Osteoblast (primary cell): Measurements from ENCODE around the gene DDX49. TPM values are rescaled to one million over a fixed set of nuclear protein-coding genes. Genes with fewer than 3 reads are reported as not detected.

Source experiments
- DNase-seq: peaks from one replicate; pipeline ENCODE4 v3.0.0; 2011; ENCODE audit warnings: low spot score, mixed read lengths; ENCODE audit not compliant: insufficient read length; ENCODE audit errors: missing footprints
- H2AFZ ChIP-seq: 2 replicates; pipeline ENCODE4 v1.6.0; 2011; ENCODE audit warnings: mild to moderate bottlenecking, low read length
- H3K27ac ChIP-seq: 2 replicates; pipeline ENCODE4 v1.5.1; 2011; ENCODE audit warnings: mild to moderate bottlenecking, low read depth, low read length, moderate library complexity
- H3K27me3 ChIP-seq: 2 replicates; pipeline ENCODE4 v1.6.0; 2012; ENCODE audit warnings: mild to moderate bottlenecking, control low read depth, inconsistent platforms, low read length, moderate library complexity; ENCODE audit not compliant: insufficient read depth
- H3K36me3 ChIP-seq: 2 replicates; pipeline ENCODE4 v1.5.1; 2011; ENCODE audit warnings: mild to moderate bottlenecking, low read length, control low read depth, moderate library complexity; ENCODE audit not compliant: insufficient read depth
- H3K4me1 ChIP-seq: 2 replicates; pipeline ENCODE4 v1.5.1; 2011; ENCODE audit warnings: mild to moderate bottlenecking, low read length, control low read depth, moderate library complexity; ENCODE audit not compliant: insufficient read depth
- H3K4me2 ChIP-seq: 2 replicates; pipeline ENCODE4 v1.6.0; 2011; ENCODE audit warnings: mild to moderate bottlenecking, low read length; ENCODE audit not compliant: insufficient read depth
- H3K4me3 ChIP-seq: fragments of 200-600 bp; sonication (generic); 3 replicates; pipeline ENCODE4 v1.5.1; 2012; ENCODE audit warnings: mild to moderate bottlenecking, low read length, inconsistent platforms; ENCODE audit not compliant: insufficient read depth
- H3K79me2 ChIP-seq: 2 replicates; pipeline ENCODE4 v1.6.0; 2012; ENCODE audit warnings: mild to moderate bottlenecking, low read length, control low read depth, inconsistent platforms; ENCODE audit not compliant: insufficient read depth
- H3K9me3 ChIP-seq: 2 replicates; pipeline ENCODE4 v1.5.1; 2011; ENCODE audit warnings: low read depth, low read length, control low read depth
- H4K20me1 ChIP-seq: 2 replicates; pipeline ENCODE4 v1.6.0; 2012; ENCODE audit warnings: mild to moderate bottlenecking, low read length, control low read depth; ENCODE audit not compliant: insufficient read depth
- total RNA-seq: library from RNA; depleted of rRNA; stranded (reverse); fragments of >200 nt; gene quantifications from 2 replicates; pipeline ENCODE4 v1.2.3, GENCODE V29; 2012
- TF ChIP-seq, protein P1 (sequence below): IDR thresholded peaks from 2 replicates; pipeline ENCODE4 v1.5.1; 2011; ENCODE audit warnings: mild to moderate bottlenecking, low read depth, low read length, moderate library complexity; ENCODE audit errors: extremely low read depth

The DDX49 gene
- total RNA-seq, 1 donor: 46.7 TPM

DNA sequence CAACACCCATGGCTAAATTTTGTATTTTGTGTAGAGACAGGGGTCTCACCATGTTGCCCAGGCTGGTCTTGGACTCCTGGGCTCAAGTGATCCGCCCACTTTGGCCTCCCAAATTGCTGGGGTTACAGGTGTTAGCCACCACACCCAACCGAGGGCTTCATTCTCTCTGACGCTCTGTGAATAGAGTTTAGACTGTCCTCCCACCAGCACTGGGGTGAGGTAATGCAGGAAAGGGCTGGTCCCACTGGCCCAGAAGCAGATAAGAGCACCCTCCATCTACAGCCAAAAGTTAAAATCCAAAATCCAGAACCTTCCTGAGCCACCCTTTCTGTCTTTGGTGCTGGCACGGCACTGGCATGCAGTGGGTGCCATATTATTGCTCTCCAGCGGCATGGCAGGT lies 53.3 kb downstream of the DDX49 start:
- no peaks in the 10 kb centered on the region for H4K20me1 ChIP-seq
- DNase-seq: no peak
- no peak overlapping the region for H3K4me2 ChIP-seq
- H2AFZ ChIP-seq: no peak overlapping the region
- TF ChIP-seq, protein P1, sequence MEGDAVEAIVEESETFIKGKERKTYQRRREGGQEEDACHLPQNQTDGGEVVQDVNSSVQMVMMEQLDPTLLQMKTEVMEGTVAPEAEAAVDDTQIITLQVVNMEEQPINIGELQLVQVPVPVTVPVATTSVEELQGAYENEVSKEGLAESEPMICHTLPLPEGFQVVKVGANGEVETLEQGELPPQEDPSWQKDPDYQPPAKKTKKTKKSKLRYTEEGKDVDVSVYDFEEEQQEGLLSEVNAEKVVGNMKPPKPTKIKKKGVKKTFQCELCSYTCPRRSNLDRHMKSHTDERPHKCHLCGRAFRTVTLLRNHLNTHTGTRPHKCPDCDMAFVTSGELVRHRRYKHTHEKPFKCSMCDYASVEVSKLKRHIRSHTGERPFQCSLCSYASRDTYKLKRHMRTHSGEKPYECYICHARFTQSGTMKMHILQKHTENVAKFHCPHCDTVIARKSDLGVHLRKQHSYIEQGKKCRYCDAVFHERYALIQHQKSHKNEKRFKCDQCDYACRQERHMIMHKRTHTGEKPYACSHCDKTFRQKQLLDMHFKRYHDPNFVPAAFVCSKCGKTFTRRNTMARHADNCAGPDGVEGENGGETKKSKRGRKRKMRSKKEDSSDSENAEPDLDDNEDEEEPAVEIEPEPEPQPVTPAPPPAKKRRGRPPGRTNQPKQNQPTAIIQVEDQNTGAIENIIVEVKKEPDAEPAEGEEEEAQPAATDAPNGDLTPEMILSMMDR: no peak
- peaks cover 22% of the 10 kb centered on the region for H3K4me1 ChIP-seq
- H3K27me3 ChIP-seq: no peaks in the 10 kb centered on the region
- H3K9me3 ChIP-seq: no peaks in the 10 kb centered on the region
- no peak overlapping the region for H3K27ac ChIP-seq
- H3K36me3 ChIP-seq: no peaks in the 10 kb centered on the region
- H3K79me2 ChIP-seq: no peaks in the 10 kb centered on the region
- H3K4me3 ChIP-seq: no peak overlapping the region

DNA sequence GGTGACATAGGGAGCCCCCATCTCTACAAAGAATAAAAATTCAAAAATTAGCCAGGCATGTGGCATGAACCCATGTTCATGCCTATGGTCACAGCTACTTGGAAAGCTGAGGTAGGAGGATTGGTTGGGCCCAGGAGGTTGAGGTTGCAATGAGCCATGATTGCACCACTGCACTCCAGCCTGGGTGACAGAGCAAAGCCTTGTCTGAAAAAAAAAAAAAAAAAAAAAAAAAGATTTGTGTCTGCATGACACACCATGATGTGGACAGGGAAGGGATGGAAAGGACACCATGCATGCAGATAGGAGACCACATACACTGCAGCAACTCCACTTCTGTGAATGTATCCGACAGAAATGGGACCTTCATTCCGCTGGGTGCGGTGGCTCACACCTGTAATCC lies 55.5 kb downstream of the DDX49 start:
- H3K27me3 ChIP-seq: no peaks in the 10 kb centered on the region
- H3K4me1 ChIP-seq: peaks cover 17% of the 10 kb centered on the region
- no peaks in the 10 kb centered on the region for H3K9me3 ChIP-seq
- TF ChIP-seq, protein P1: no peak
- no peaks in the 10 kb centered on the region for H3K79me2 ChIP-seq
- no peak overlapping the region for H2AFZ ChIP-seq
- no peaks in the 10 kb centered on the region for H4K20me1 ChIP-seq
- H3K27ac ChIP-seq: no peak overlapping the region
- peak; percentile 66 for DNase-seq
- no peak overlapping the region for H3K4me3 ChIP-seq
- H3K4me2 ChIP-seq: no peak overlapping the region
- no peaks in the 10 kb centered on the region for H3K36me3 ChIP-seq

DNA sequence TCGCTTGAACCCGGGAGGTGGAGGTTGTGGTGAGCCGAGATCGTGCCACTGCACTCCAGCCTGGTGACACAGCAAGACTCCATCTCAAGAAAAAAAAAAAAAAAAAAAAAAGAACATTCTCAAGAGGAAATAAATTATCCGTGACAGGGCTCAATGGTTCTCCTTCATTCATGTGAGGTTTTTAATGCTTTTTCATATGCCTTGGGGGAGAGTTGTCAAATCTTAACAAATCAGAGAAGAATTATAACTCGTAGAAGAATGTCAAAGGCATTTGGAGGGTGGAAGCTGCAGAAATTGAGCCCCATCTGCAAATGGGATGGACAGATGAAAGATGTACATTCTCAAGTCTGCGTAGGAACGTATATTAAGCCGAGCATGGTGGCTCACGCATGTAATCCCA lies 56.4 kb downstream of the DDX49 start:
- Histone ChIP-seq H3K27me3 (no peaks in the 10 kb centered on the region), H4K20me1 (no peaks in the 10 kb centered on the region)

More for the DNA sequence above, 56.4 kb downstream of the DDX49 start:
- no peak overlapping the region for H3K27ac ChIP-seq
- H2AFZ ChIP-seq: no peak overlapping the region
- no peaks in the 10 kb centered on the region for H3K36me3 ChIP-seq
- H3K79me2 ChIP-seq: no peaks in the 10 kb centered on the region
- peak; percentile 17 for DNase-seq
- no peak overlapping the region for H3K4me2 ChIP-seq
- no peaks in the 10 kb centered on the region for H3K9me3 ChIP-seq
- no peak overlapping the region for H3K4me3 ChIP-seq
- TF ChIP-seq, protein P1: no peak
- H3K4me1 ChIP-seq: peaks cover 9% of the 10 kb centered on the region

Other genes with a start within 250 kb of the DDX49 start
- 3.8 and 4.0 TPM in 2 replicates for gene CRTC1, start 236.0 kb upstream of the DDX49 start, total RNA-seq
- gene COMP, start 128.4 kb upstream of the DDX49 start, total RNA-seq: 12.4 and 14.8 TPM in 2 replicates
- 36.6 and 41.0 TPM in 2 replicates for gene UPF1, start 87.8 kb upstream of the DDX49 start, total RNA-seq
- 0.29 and 0.36 TPM in 2 replicates for gene CERS1, start 23.6 kb upstream of the DDX49 start, total RNA-seq
- 179 and 180 TPM in 2 replicates for gene COPE, start 328 bp upstream of the DDX49 start, total RNA-seq
- 98.4 and 107 TPM in 2 replicates for gene HOMER3, start 21.5 kb downstream of the DDX49 start, total RNA-seq
- 32.7 and 33.7 TPM in 2 replicates for gene SUGP2, start 113.8 kb downstream of the DDX49 start, total RNA-seq
- 30.9 and 38.4 TPM in 2 replicates for gene ARMC6, start 113.9 kb downstream of the DDX49 start, total RNA-seq
- gene SLC25A42, start 144.3 kb downstream of the DDX49 start, total RNA-seq: 5.4 and 5.6 TPM in 2 replicates
- 13.8 and 15.9 TPM in 2 replicates for gene TMEM161A, start 218.8 kb downstream of the DDX49 start, total RNA-seq